GM18858 (cell line): ENCODE results near the gene XYLT1.

Experiments used
- ATAC-seq: cut with Tn5 transposase; IDR thresholded peaks from one replicate; pipeline ENCODE4 v1.9.1; 2021; ENCODE audit not compliant: unreplicated experiment

XYLT1 gene

GRCh38 chr16:17403859-17404545 is 66.8 kb downstream of the XYLT1 start:
- ATAC-seq = no peak

GRCh38 chr16:17403156-17403809 is 67.5 kb downstream of the XYLT1 start:
- ATAC-seq = no peak

GRCh38 chr16:17397499-17397891 is 73.3 kb downstream of the XYLT1 start:
- ATAC-seq = no peak

GRCh38 chr16:17396762-17397498 is 73.8 kb downstream of the XYLT1 start:
- no peak for ATAC-seq

- no peak for ATAC-seq
Measured at GRCh38 chr16:17395849-17396480, 74.8 kb downstream of the XYLT1 start.

- no peak for ATAC-seq
Measured at GRCh38 chr16:17392857-17393692, 77.7 kb downstream of the XYLT1 start.

GRCh38 chr16:17392127-17392856 is 78.5 kb downstream of the XYLT1 start:
- no peak for ATAC-seq

- no peak for ATAC-seq
Measured at GRCh38 chr16:17391715-17392114, 79.0 kb downstream of the XYLT1 start.

GRCh38 chr16:17389384-17389783 is 81.4 kb downstream of the XYLT1 start:
- ATAC-seq = no peak

- no peak for ATAC-seq
Measured at GRCh38 chr16:17387256-17387655, 83.5 kb downstream of the XYLT1 start.

GRCh38 chr16:17386229-17386628 is 84.5 kb downstream of the XYLT1 start:
- no peak for ATAC-seq

GRCh38 chr16:17384471-17384870 is 86.3 kb downstream of the XYLT1 start:
- ATAC-seq = no peak

GRCh38 chr16:17382949-17383863 is 87.6 kb downstream of the XYLT1 start:
- ATAC-seq = no peak

GRCh38 chr16:17382514-17382913 is 88.2 kb downstream of the XYLT1 start:
- ATAC-seq = no peak

GRCh38 chr16:17381784-17382183 is 89.0 kb downstream of the XYLT1 start:
- no peak for ATAC-seq

- ATAC-seq = no peak
Measured at GRCh38 chr16:17380613-17381012, 90.1 kb downstream of the XYLT1 start.

GRCh38 chr16:17379121-17379571 is 91.6 kb downstream of the XYLT1 start:
- no peak for ATAC-seq

GRCh38 chr16:17377360-17378324 is 93.1 kb downstream of the XYLT1 start:
- peak; percentile 54 for ATAC-seq
